Liver (tissue), 3 donors: ENCODE measurements around the gene HTD2.

Source experiments
- EGR1 ChIP-seq, 2 donors: IDR thresholded peaks; 2 replicates each; pipeline ENCODE4 v1.6.1; 2016 to 2018; ENCODE audit warnings: antibody characterized with exemption in 2 of 2, low read depth in 2 of 2
- JUND ChIP-seq, 2 donors: IDR thresholded peaks; 2 replicates each; pipeline ENCODE4 v1.6.1; 2016; ENCODE audit warnings: antibody characterized with exemption in 2 of 2
- RXRA ChIP-seq, 2 donors: IDR thresholded peaks; 2 replicates each; pipeline ENCODE4 v1.6.1; 2017 to 2018; ENCODE audit warnings: antibody characterized with exemption in 2 of 2, mild to moderate bottlenecking in 1 of 2
- SP1 ChIP-seq: IDR thresholded peaks from 2 replicates; pipeline ENCODE4 v1.6.1; 2018; ENCODE audit warnings: antibody characterized with exemption, mild to moderate bottlenecking
- TF ChIP-seq, protein P1 (sequence below): fragments of 150-350 bp; IDR thresholded peaks from 2 replicates; pipeline ENCODE4 v1.5.1; 2017; ENCODE audit warnings: improper control_type of control experiment, low read depth, low read length; ENCODE audit not compliant: missing input control
- TF ChIP-seq, protein P2 (sequence below): IDR thresholded peaks from 2 replicates; pipeline ENCODE4 v1.6.1; 2016; ENCODE audit warnings: antibody characterized with exemption, mild to moderate bottlenecking
- TF ChIP-seq, protein P3 (sequence below): IDR thresholded peaks from 2 replicates; pipeline ENCODE4 v1.6.1; 2016; ENCODE audit warnings: antibody characterized with exemption
- TF ChIP-seq, protein P4 (sequence below): IDR thresholded peaks from 2 replicates; pipeline ENCODE4 v1.6.1; 2016; ENCODE audit warnings: antibody characterized with exemption
- donor health status: healthy.
- donor health status: healthy.

DNA sequence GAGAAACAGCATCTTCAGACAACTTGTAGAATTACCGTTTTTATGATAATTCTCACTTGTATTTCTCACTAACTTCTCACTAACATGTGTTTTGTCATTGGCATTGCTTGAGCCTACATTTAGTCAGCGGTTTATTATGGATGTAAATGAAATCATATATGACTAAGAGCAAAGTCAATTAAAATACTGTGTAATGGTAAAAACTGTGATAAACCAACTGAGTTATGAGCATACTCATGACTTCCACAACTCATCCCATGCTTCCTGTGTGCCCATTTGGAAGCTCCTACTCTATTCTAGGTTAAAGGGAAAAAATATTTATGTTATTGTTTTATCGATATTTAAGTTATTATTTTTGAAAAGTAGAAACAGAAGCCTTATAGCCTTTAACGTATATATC is 39.1 kb downstream of the HTD2 start:
- TF ChIP-seq, protein P1, sequence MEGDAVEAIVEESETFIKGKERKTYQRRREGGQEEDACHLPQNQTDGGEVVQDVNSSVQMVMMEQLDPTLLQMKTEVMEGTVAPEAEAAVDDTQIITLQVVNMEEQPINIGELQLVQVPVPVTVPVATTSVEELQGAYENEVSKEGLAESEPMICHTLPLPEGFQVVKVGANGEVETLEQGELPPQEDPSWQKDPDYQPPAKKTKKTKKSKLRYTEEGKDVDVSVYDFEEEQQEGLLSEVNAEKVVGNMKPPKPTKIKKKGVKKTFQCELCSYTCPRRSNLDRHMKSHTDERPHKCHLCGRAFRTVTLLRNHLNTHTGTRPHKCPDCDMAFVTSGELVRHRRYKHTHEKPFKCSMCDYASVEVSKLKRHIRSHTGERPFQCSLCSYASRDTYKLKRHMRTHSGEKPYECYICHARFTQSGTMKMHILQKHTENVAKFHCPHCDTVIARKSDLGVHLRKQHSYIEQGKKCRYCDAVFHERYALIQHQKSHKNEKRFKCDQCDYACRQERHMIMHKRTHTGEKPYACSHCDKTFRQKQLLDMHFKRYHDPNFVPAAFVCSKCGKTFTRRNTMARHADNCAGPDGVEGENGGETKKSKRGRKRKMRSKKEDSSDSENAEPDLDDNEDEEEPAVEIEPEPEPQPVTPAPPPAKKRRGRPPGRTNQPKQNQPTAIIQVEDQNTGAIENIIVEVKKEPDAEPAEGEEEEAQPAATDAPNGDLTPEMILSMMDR: no peak
- TF ChIP-seq SP1 (no peak), EGR1 (IDR thresholded peaks at IDR 0.05; ENCODE audit: low read depth in 2 of 2) (no peak), JUND (IDR thresholded peaks at IDR 0.05) (no peak), RXRA (IDR thresholded peaks at IDR 0.05) (no peak)
- TF ChIP-seq, protein P2, sequence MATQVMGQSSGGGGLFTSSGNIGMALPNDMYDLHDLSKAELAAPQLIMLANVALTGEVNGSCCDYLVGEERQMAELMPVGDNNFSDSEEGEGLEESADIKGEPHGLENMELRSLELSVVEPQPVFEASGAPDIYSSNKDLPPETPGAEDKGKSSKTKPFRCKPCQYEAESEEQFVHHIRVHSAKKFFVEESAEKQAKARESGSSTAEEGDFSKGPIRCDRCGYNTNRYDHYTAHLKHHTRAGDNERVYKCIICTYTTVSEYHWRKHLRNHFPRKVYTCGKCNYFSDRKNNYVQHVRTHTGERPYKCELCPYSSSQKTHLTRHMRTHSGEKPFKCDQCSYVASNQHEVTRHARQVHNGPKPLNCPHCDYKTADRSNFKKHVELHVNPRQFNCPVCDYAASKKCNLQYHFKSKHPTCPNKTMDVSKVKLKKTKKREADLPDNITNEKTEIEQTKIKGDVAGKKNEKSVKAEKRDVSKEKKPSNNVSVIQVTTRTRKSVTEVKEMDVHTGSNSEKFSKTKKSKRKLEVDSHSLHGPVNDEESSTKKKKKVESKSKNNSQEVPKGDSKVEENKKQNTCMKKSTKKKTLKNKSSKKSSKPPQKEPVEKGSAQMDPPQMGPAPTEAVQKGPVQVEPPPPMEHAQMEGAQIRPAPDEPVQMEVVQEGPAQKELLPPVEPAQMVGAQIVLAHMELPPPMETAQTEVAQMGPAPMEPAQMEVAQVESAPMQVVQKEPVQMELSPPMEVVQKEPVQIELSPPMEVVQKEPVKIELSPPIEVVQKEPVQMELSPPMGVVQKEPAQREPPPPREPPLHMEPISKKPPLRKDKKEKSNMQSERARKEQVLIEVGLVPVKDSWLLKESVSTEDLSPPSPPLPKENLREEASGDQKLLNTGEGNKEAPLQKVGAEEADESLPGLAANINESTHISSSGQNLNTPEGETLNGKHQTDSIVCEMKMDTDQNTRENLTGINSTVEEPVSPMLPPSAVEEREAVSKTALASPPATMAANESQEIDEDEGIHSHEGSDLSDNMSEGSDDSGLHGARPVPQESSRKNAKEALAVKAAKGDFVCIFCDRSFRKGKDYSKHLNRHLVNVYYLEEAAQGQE: no peak
- TF ChIP-seq, protein P3, sequence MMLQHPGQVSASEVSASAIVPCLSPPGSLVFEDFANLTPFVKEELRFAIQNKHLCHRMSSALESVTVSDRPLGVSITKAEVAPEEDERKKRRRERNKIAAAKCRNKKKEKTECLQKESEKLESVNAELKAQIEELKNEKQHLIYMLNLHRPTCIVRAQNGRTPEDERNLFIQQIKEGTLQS: no peak
- TF ChIP-seq, protein P4, sequence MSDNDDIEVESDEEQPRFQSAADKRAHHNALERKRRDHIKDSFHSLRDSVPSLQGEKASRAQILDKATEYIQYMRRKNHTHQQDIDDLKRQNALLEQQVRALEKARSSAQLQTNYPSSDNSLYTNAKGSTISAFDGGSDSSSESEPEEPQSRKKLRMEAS: no peak
